ENCODE measurements around the gene CAPN9. TPM values are rescaled to one million over a fixed set of nuclear protein-coding genes. Genes with fewer than 3 reads are reported as not detected.
"Not testable (repeated sequence)": the region's sequence is repeated elsewhere in the genome, so short reads cannot be mapped to it uniquely, and the experiment has no call there.

The CAPN9 gene
- total RNA-seq, 1 donor from 2014 or later, result 0.72 TPM

- peak overlapping the region; percentile 13 for H3K4me3 Mint-ChIP-seq
- no peak for DNase-seq (ENCODE audit: extremely low spot score, unreplicated experiment)
- TF ChIP-seq, protein P1, sequence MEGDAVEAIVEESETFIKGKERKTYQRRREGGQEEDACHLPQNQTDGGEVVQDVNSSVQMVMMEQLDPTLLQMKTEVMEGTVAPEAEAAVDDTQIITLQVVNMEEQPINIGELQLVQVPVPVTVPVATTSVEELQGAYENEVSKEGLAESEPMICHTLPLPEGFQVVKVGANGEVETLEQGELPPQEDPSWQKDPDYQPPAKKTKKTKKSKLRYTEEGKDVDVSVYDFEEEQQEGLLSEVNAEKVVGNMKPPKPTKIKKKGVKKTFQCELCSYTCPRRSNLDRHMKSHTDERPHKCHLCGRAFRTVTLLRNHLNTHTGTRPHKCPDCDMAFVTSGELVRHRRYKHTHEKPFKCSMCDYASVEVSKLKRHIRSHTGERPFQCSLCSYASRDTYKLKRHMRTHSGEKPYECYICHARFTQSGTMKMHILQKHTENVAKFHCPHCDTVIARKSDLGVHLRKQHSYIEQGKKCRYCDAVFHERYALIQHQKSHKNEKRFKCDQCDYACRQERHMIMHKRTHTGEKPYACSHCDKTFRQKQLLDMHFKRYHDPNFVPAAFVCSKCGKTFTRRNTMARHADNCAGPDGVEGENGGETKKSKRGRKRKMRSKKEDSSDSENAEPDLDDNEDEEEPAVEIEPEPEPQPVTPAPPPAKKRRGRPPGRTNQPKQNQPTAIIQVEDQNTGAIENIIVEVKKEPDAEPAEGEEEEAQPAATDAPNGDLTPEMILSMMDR (conservative IDR thresholded peaks at IDR 0.05), result no peak
- no peak overlapping the region for H3K27ac Mint-ChIP-seq
- peaks cover 3% of the 10 kb centered on the region for H3K27me3 Mint-ChIP-seq
- peaks cover 29% of the 10 kb centered on the region for H3K4me1 Mint-ChIP-seq (ENCODE audit: unreplicated experiment)
- H3K36me3 Mint-ChIP-seq, result no peaks in the 10 kb centered on the region
- no peaks in the 10 kb centered on the region for H3K9me3 Mint-ChIP-seq
Observed at GRCh38 chr1:230713138-230713537, 34.0 kb upstream of the CAPN9 start.

GRCh38 chr1:230713547-230713914, 33.7 kb upstream of the CAPN9 start:
- Mint-ChIP-seq H3K36me3 (no peaks in the 10 kb centered on the region), H3K9me3 (no peaks in the 10 kb centered on the region), H3K27me3 (peaks cover under 1% of the 10 kb centered on the region), H3K4me1 (ENCODE audit: unreplicated experiment) (peaks cover 26% of the 10 kb centered on the region), H3K4me3 (peak overlapping the region; percentile 66), H3K27ac (no peak overlapping the region)
- TF ChIP-seq, protein P1 (conservative IDR thresholded peaks at IDR 0.05), result no peak
- no peak for DNase-seq (ENCODE audit: extremely low spot score, unreplicated experiment)

- no peak for DNase-seq (ENCODE audit: extremely low spot score, unreplicated experiment)
- H3K27ac Mint-ChIP-seq, result peak within 1 kb of the TSS; percentile 7
- H3K4me3 Mint-ChIP-seq, result peak within 1 kb of the TSS; percentile 66
- no peaks in the 10 kb centered on the region for H3K9me3 Mint-ChIP-seq
- TF ChIP-seq, protein P1 (conservative IDR thresholded peaks at IDR 0.05), result no peak
- H3K27me3 Mint-ChIP-seq, result no peaks in the 10 kb centered on the region
- H3K4me1 Mint-ChIP-seq (ENCODE audit: unreplicated experiment), result peaks cover 20% of the 10 kb centered on the region
- no peaks in the 10 kb centered on the region for H3K36me3 Mint-ChIP-seq
Observed at GRCh38 chr1:230713915-230714764, 33.0 kb upstream of the CAPN9 start, which contains the start of gene AGT. Gene AGT, minus strand, starts transcription at chr1:230714122. Its CDS starts 3,299 bp downstream, at chr1:230710823.

DNA sequence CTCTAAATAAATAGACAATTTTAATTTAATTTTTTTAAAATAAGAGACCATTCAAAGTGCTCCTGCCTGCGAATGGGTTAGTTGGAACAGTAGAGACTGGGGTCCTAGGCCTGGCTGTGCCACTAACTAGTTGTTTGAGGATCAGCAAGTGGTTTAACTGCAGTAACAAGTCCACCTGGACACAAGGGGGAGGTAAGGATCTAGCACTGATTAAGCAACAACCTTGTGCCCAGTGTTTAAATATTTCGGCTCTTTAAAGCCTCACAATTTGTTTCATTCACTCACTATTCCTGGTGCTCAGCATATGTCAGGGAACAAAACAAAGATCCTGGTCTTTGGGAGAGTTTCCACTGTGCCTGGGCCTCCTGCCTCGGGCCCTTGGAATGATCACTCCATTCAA, 31.7 kb upstream of the CAPN9 start:
- no peak overlapping the region for H3K4me3 Mint-ChIP-seq
- no peak for DNase-seq (ENCODE audit: extremely low spot score, unreplicated experiment)

GRCh38 chr1:230716453-230716852, 30.7 kb upstream of the CAPN9 start:
- H3K4me1 Mint-ChIP-seq (ENCODE audit: unreplicated experiment), result peaks cover 20% of the 10 kb centered on the region
- not testable (repeated sequence) for H3K27me3 Mint-ChIP-seq; H3K4me3 Mint-ChIP-seq; DNase-seq (ENCODE audit: extremely low spot score, unreplicated experiment); H3K27ac Mint-ChIP-seq; H3K36me3 Mint-ChIP-seq; H3K9me3 Mint-ChIP-seq

More for the DNA sequence above, 31.7 kb upstream of the CAPN9 start:
- Mint-ChIP-seq H3K36me3 (no peaks in the 10 kb centered on the region), H3K4me1 (ENCODE audit: unreplicated experiment) (peaks cover 20% of the 10 kb centered on the region), H3K27me3 (no peaks in the 10 kb centered on the region), H3K9me3 (no peaks in the 10 kb centered on the region), H3K27ac (no peak overlapping the region)
- TF ChIP-seq, protein P1 (conservative IDR thresholded peaks at IDR 0.05), result no peak

GRCh38 chr1:230717251-230717650, 29.9 kb upstream of the CAPN9 start:
- TF ChIP-seq, protein P1 (conservative IDR thresholded peaks at IDR 0.05), result no peak
- H3K9me3 Mint-ChIP-seq, result peaks cover 4% of the 10 kb centered on the region
- no peak overlapping the region for H3K4me3 Mint-ChIP-seq
- no peaks in the 10 kb centered on the region for H3K36me3 Mint-ChIP-seq
- DNase-seq (ENCODE audit: extremely low spot score, unreplicated experiment), result no peak
- peaks cover 20% of the 10 kb centered on the region for H3K4me1 Mint-ChIP-seq (ENCODE audit: unreplicated experiment)
- peaks cover 4% of the 10 kb centered on the region for H3K27me3 Mint-ChIP-seq
- H3K27ac Mint-ChIP-seq, result no peak overlapping the region

- H3K9me3 Mint-ChIP-seq; H3K27ac Mint-ChIP-seq; H3K36me3 Mint-ChIP-seq; DNase-seq (ENCODE audit: extremely low spot score, unreplicated experiment); H3K4me3 Mint-ChIP-seq; H3K27me3 Mint-ChIP-seq; H3K4me1 Mint-ChIP-seq (ENCODE audit: unreplicated experiment): not testable (repeated sequence)
Observed at GRCh38 chr1:230721849-230722522, 25.2 kb upstream of the CAPN9 start.
